HCT116 (cell line): ENCODE data around the gene ALDOC. TPM values are rescaled to one million over a fixed set of nuclear protein-coding genes. Genes with fewer than 3 reads are reported as not detected.

ENCODE experiments used
- ATAC-seq: fragments of 200-7000 bp; cut with Tn5 transposase; 2 replicates; pipeline ENCODE4 v1.9.1; 2020; ENCODE audit warnings: mild to moderate bottlenecking, moderate library complexity
- BruUV-seq: library from RNA; stranded (reverse); fragments of 400-500 nt; replicated peaks from 2 replicates; lab custom pipeline; 2021; lab: Mats Ljungman, UMichigan
- CTCF ChIA-PET: fragments of 300-600 bp; sonication (Branson Sonifier 250); formaldehyde crosslinking; loops from one replicate; lab custom pipeline; 2021; ENCODE audit warnings: antibody characterized with exemption; lab: Charles Lee
- POLR2A ChIA-PET: fragments of 300-600, 350-600 bp; sonication (Branson Sonifier 250); formaldehyde crosslinking; loops from one replicate; lab custom pipeline; 2021; ENCODE audit warnings: antibody characterized with exemption; lab: Charles Lee
- RAD21 ChIA-PET, 2 experiments: fragments of 300-600 bp; sonication (Branson Sonifier 250); formaldehyde crosslinking; loops; one replicate each; lab custom pipeline; 2023; ENCODE audit warnings: low total read pairs in 2 of 2; ENCODE audit not compliant: uncharacterized antibody in 2 of 2, unreplicated experiment in 2 of 2, low non-redundant PET in 1 of 2; lab: Charles Lee
- DNase-seq: peaks from one replicate; pipeline ENCODE4 v3.0.0-alpha.2; 2010; ENCODE audit warnings: low read depth, low spot score
- H2AFZ ChIP-seq: fragments of 200-600 bp; shearing (Covaris generic), sonication (generic); 2 replicates; pipeline ENCODE4 v1.6.1; 2017; ENCODE audit warnings: low read depth, mixed run types, mixed read lengths, antibody characterized with exemption, low read length; ENCODE audit not compliant: poor library complexity, severe bottlenecking
- H3K27ac ChIP-seq: 2 replicates; pipeline ENCODE4 v1.5.1; 2012; ENCODE audit warnings: low read depth, low read length
- H3K27me3 ChIP-seq: fragments of 200-600 bp; sonication (generic); 2 replicates; pipeline ENCODE4 v1.6.1; 2016; ENCODE audit warnings: mixed run types, low read length, mixed read lengths; ENCODE audit not compliant: insufficient read depth
- H3K36me3 ChIP-seq, 2 experiments: fragments of 200-500 bp in 1 of 2; fragments of 200-600 bp in 1 of 2; sonication (Bioruptor generic) in 1 of 2; sonication (generic) in 1 of 2; 2 replicates each; pipeline versions ENCODE4 v1.5.1 to v1.6.1; 2014 to 2016; ENCODE audit warnings: low read length in 2 of 2, inconsistent platforms in 1 of 2, mixed read lengths in 1 of 2, mixed run types in 1 of 2; ENCODE audit not compliant: insufficient read depth in 2 of 2, control insufficient read depth in 1 of 2
- H3K4me1 ChIP-seq, 2 experiments: fragments of 200-600 bp in 1 of 2; sonication (generic) in 1 of 2; 2 replicates each; pipeline versions ENCODE4 v1.5.1 to v1.6.1; 2012 to 2017; ENCODE audit warnings: low read length in 2 of 2, inconsistent platforms in 1 of 2, mild to moderate bottlenecking in 1 of 2, mixed read lengths in 1 of 2, mixed run types in 1 of 2, moderate library complexity in 1 of 2; ENCODE audit not compliant: insufficient read depth in 2 of 2, control insufficient read depth in 1 of 2
- H3K4me2 ChIP-seq: fragments of 200-600 bp; sonication (generic); 2 replicates; pipeline ENCODE4 v1.6.1; 2017; ENCODE audit warnings: mixed run types, low read length, mixed read lengths
- H3K4me3 ChIP-seq, 2 experiments: fragments of 200-600 bp in 1 of 2; sonication (generic) in 1 of 2; replicated peaks in 1 of 2; 2 replicates each; pipeline ENCODE4 v1.5.1; 2011 to 2016; ENCODE audit warnings: low read length in 2 of 2, control low read depth in 1 of 2, low read depth in 1 of 2, mild to moderate bottlenecking in 1 of 2, mixed read lengths in 1 of 2, mixed run types in 1 of 2
- H3K79me2 ChIP-seq: fragments of 200-600 bp; sonication (generic); 2 replicates; pipeline ENCODE4 v1.6.1; 2017; ENCODE audit warnings: mild to moderate bottlenecking, mixed run types, low read length, moderate library complexity, mixed read lengths; ENCODE audit not compliant: insufficient read depth
- H3K9ac ChIP-seq: fragments of 200-600 bp; sonication (generic); 2 replicates; pipeline ENCODE4 v1.6.1; 2016; ENCODE audit warnings: low read length, mixed read lengths
- H3K9me2 ChIP-seq: fragments of 200-600 bp; sonication (generic), shearing (Covaris generic); 2 replicates; pipeline ENCODE4 v1.6.1; 2017; ENCODE audit warnings: mixed run types, mild to moderate bottlenecking, moderate library complexity; ENCODE audit not compliant: insufficient read depth
- H3K9me3 ChIP-seq, 2 experiments: fragments of 200-500 bp in 1 of 2; fragments of 200-600 bp in 1 of 2; sonication (Bioruptor generic) in 1 of 2; sonication (generic) in 1 of 2; 2 replicates each; pipeline ENCODE4 v1.6.1; 2014 to 2017; ENCODE audit warnings: low read length in 2 of 2, mixed read lengths in 2 of 2, inconsistent platforms in 1 of 2, low read depth in 1 of 2, mild to moderate bottlenecking in 1 of 2, mixed run types in 1 of 2, moderate library complexity in 1 of 2; ENCODE audit not compliant: control insufficient read depth in 1 of 2, insufficient read depth in 1 of 2
- H4K20me1 ChIP-seq: fragments of 200-600 bp; sonication (generic), shearing (Covaris generic); 2 replicates; pipeline ENCODE4 v1.6.1; 2017; ENCODE audit warnings: mixed run types, mild to moderate bottlenecking, moderate library complexity; ENCODE audit not compliant: insufficient read depth
- SIN3A ChIP-seq: IDR thresholded peaks from 2 replicates; pipeline ENCODE4 v1.6.1; 2012; ENCODE audit warnings: low read depth
- SP1 ChIP-seq: IDR thresholded peaks from 2 replicates; pipeline ENCODE4 v1.6.1; 2012; ENCODE audit warnings: low read depth
- SRF ChIP-seq: IDR thresholded peaks from 2 replicates; pipeline ENCODE4 v1.6.1; 2012; ENCODE audit warnings: low read depth
- YY1 ChIP-seq: IDR thresholded peaks from 2 replicates; pipeline ENCODE4 v1.6.1; 2011; ENCODE audit warnings: low read length, low read depth, moderate library complexity, mild to moderate bottlenecking; ENCODE audit not compliant: insufficient replicate concordance; ENCODE audit errors: extremely low read depth
- intact Hi-C: fragments of 100-400 bp; cut with micrococcal nuclease; formaldehyde crosslinking; loops from 2 replicates; pipeline ENCODE4 v1.10.0; 2022
- total RNA-seq: library from RNA; stranded (reverse); gene quantifications from one replicate; pipeline ENCODE4 v1.2.1, GENCODE V29; 2021; ENCODE audit not compliant: unreplicated experiment
- TF ChIP-seq, protein P1 (sequence below): IDR thresholded peaks from 2 replicates; pipeline ENCODE4 v1.6.1; 2012
- TF ChIP-seq, protein P2 (sequence below): IDR thresholded peaks from 2 replicates; pipeline ENCODE4 v1.6.1; 2011; ENCODE audit warnings: mild to moderate bottlenecking, low read length, moderate library complexity; ENCODE audit not compliant: insufficient replicate concordance; ENCODE audit errors: extremely low read depth

The ALDOC gene
- total RNA-seq, 1 experiment from 2014 or later, result 82.8 TPM

DNA sequence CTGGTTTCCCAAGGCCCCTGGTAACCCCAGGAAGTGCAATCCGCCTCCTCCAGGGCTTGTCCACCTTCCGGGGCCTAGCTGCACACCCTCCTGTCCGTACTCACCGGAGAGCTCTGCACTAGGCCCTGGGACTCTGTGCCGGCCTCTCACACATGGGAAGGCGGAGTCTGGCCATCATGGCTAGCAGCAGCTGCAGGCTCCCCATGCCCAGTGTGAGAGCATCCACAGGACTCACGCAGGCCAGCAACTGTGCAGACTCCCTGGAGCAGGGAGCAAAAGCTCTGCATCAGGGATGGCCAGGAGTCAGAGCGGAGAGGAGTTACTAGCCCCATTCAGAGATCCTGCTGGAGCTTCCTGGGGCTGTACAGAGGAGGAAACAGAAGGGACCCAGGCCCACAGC, 50.3 kb downstream of the ALDOC start:
- intact Hi-C loops, result no loop called here
- TF ChIP-seq, protein P1, sequence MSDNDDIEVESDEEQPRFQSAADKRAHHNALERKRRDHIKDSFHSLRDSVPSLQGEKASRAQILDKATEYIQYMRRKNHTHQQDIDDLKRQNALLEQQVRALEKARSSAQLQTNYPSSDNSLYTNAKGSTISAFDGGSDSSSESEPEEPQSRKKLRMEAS, result no peak
- TF ChIP-seq YY1 (no peak), SP1 (no peak), SRF (no peak), SIN3A (no peak)
- TF ChIP-seq, protein P2, sequence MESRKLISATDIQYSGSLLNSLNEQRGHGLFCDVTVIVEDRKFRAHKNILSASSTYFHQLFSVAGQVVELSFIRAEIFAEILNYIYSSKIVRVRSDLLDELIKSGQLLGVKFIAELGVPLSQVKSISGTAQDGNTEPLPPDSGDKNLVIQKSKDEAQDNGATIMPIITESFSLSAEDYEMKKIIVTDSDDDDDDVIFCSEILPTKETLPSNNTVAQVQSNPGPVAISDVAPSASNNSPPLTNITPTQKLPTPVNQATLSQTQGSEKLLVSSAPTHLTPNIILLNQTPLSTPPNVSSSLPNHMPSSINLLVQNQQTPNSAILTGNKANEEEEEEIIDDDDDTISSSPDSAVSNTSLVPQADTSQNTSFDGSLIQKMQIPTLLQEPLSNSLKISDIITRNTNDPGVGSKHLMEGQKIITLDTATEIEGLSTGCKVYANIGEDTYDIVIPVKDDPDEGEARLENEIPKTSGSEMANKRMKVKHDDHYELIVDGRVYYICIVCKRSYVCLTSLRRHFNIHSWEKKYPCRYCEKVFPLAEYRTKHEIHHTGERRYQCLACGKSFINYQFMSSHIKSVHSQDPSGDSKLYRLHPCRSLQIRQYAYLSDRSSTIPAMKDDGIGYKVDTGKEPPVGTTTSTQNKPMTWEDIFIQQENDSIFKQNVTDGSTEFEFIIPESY, result no peak
- H3K9ac ChIP-seq, result no peak overlapping the region
- ChIA-PET CTCF (no interaction called here), POLR2A (no interaction called here), RAD21 (no interaction called here)
- no peaks in the 10 kb centered on the region for H4K20me1 ChIP-seq
- no TSS peak for BruUV-seq
- no peaks in the 10 kb centered on the region for H3K79me2 ChIP-seq
- no peak overlapping the region for H3K4me2 ChIP-seq
- H3K4me1 ChIP-seq, result peaks cover 0 to 11% of the 10 kb centered on the region in 2 experiments; a peak in 2 of 4 replicates
- H3K27ac ChIP-seq, result no peak overlapping the region
- ATAC-seq (no peak), DNase-seq (no peak)
- H3K4me3 ChIP-seq, result no peak overlapping the region
- H3K36me3 ChIP-seq, result no peaks in the 10 kb centered on the region
- no peak overlapping the region for H2AFZ ChIP-seq
- no peaks in the 10 kb centered on the region for H3K9me2 ChIP-seq
- H3K27me3 ChIP-seq, result peaks cover 2% of the 10 kb centered on the region
- no peaks in the 10 kb centered on the region for H3K9me3 ChIP-seq
